Activated CD8-positive, alpha-beta memory T cell treated with anti-CD3 and anti-CD28 coated beads for 36 hours (primary cell): ENCODE data around the gene NDOR1. TPM values are rescaled to one million over a fixed set of nuclear protein-coding genes. Genes with fewer than 3 reads are reported as not detected.

Experiments
- CTCF ChIA-PET: fragments of 350-600 bp; sonication (Branson Sonifier 250); formaldehyde crosslinking; loops from one replicate; lab custom pipeline; 2021; ENCODE audit warnings: antibody characterized with exemption; lab: Charles Lee
- POLR2A ChIA-PET: fragments of 350-600 bp; sonication (Branson Sonifier 250); formaldehyde crosslinking; loops from one replicate; lab custom pipeline; 2021; ENCODE audit warnings: antibody characterized with exemption; lab: Charles Lee
- total RNA-seq, 2 experiments: library from RNA; stranded (reverse); gene quantifications; one replicate each; pipeline ENCODE4 v1.2.3, GENCODE V29; 2021

NDOR1 gene
- total RNA-seq, 2 experiments from 2014 or later = 43.7 to 44.6 TPM

DNA sequence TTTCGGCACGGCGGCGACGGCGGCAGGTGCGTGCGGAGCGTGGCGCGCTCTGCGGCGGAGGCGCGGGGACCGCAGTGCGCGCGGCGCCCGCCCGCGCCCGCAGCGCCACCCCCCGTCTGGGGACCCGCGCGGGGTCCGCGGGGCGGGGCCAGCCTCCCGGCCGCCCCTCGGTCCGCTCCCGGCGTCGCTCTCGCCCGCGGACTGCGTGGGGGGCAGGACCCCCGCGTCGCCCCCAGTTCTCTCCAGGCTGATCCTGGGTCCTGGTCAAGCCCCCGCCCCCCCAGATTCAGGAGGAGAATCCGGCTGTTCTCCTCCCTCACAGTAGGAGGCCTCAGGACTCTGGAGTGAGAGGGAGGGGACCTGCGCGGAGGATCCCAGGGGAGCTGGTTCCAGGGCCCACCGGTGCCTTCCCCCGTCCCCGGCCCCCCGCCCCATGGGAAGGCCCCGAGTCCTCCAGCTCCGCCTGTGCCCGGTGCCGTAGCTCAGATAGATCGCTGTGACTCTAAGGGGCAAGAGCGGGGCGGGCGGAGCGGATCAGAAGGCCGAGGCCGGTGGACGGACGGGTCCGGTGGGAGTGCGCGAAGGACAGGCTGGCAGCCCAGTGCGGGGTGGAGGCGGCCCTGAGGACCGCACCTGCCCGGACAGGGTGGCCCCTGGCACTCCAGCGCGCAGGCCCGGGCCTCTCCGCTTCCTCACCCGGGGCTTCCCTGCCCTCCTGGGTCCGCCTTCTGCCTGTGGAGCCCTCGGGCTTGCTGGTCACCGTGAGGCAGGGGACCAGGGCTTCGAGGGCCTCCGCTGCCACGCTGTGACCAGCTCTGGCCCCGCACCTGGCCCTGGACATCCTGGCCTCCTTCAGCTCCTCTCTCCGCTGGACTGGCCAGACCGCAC, 16.9 kb downstream of the NDOR1 start, which contains the start of gene RNF208:
Gene RNF208, minus strand, starts transcription at position 51 of the 888 bp plus-strand sequence. CDS start 1,028 bp downstream, outside the sequence.
- CTCF ChIA-PET = interaction anchor here (0.8 to 7.0 kb wide), 11 partner anchors 14 to 435 kb away, joined by 3 to 49 read pairs (median 3); partner anchors contain the start of gene NPDC1
- POLR2A ChIA-PET = interaction anchor here (0.5 to 2.6 kb wide), 11 partner anchors 17 to 136 kb away, joined by 3 to 15 read pairs (median 4); partner anchors contain the start of genes MAN1B1, NDOR1, TMEM203 and TPRN

- POLR2A ChIA-PET = interaction anchor here (0.5 to 2.6 kb wide), 15 partner anchors 17 to 342 kb away, joined by 3 to 15 read pairs (median 4); partner anchors contain the start of genes ANAPC2, MAN1B1, NDOR1 and SSNA1
- CTCF ChIA-PET = interaction anchor here (0.8 to 7.0 kb wide), 11 partner anchors 13 to 436 kb away, joined by 3 to 49 read pairs (median 3); partner anchors contain the start of gene NPDC1
Measured at GRCh38 chr9:137223078-137223970, 17.8 kb downstream of the NDOR1 start.

DNA sequence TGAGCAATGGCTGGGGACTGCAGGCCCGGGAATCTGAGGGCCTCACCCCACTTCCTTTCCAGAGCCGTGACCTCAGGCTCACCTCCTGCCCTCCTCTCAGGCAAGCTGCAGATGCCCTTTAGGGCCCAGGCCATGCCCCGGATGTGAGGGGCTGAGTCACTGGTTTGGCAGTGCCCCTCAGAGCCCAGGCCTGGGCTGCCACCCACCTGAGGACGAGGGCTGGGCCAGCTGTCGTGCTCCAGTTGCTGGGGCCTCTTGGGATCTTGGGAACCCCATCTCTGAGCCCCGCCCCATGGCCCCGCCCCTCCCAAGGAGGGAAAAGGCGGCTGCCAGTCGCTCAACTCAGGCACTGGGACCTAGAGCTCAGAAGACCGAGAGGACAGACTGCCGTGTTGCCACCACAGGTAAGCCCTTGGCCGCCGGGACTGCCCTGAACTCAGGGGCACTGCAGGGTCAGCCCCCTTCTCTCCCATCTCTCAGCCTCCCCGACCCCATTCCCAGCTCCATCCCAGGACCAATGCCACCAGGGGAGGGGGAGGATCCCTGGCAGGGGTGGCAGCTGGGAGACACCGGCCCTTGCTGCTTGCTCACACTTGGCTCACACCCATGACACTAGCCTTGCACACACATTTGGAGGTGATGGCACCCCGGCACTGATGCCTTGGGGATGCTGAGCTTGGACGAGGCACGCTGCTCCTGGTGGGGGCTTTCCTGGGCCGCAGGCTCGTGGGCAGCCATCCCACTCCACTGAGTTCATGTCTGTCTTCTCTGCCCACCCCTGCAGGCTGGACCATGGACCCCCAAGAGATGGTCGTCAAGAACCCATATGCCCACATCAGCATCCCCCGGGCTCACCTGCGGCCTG, 19.6 kb downstream of the NDOR1 start, which contains the start of gene CYSRT1:
Gene CYSRT1, plus strand, starts transcription at position 345 of the 865 bp plus-strand sequence. Its CDS starts 448 bp downstream, at position 793.
- POLR2A ChIA-PET = no interaction called here
- CTCF ChIA-PET = interaction anchor here (0.5 to 7.0 kb wide), 4 partner anchors 12 to 71 kb away, joined by 3 to 49 read pairs (median 3); partner anchors contain the start of gene TUBB4B

- CTCF ChIA-PET = interaction anchor here (0.5 to 7.0 kb wide), 7 partner anchors 11 to 158 kb away, joined by 3 to 49 read pairs (median 6); partner anchors contain the start of gene TUBB4B
- POLR2A ChIA-PET = interaction anchor here (2.7 kb wide), 1 partner anchor 15 kb away, joined by 6 read pairs; the partner anchor contains the start of gene TUBB4B
Measured at GRCh38 chr9:137225699-137226331, 20.3 kb downstream of the NDOR1 start.

DNA sequence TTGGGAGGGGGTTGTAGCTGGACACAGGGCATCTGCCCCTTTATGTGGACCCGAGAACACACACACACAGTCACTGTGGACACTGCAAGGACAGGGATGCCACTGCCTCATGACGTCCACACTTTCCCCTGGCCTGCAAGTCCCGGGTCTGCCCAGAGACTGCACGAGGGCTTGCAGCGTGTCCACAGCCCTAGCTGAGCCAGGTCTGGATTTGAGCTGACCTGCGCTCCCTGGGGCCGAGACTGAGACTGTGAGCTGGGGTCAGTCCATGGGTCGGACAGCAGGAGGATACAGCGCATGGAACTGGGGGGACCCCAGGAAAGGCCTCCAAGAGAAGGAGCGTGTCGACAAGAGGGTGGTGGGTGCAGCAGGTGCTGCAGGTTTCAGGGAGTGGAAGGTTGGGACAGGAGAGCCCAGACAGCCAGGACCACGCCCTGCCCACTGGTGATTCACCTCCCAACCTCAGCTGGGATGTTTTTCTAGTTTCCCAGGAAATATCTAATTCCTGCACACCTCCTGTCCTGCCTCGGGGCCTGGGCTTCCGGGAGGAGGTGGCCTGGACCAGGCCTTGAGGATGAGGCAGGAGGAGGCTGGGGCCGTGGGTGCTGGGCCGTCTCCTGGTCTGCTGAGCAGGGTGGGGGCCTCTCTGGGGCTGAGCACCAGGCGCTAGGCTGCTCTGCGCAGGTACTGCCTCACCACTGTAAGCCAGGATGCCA, 21.0 kb downstream of the NDOR1 start:
- POLR2A ChIA-PET = interaction anchor here (2.7 kb wide), 1 partner anchor 14 kb away, joined by 6 read pairs; the partner anchor contains the start of gene TUBB4B

GRCh38 chr9:137227054-137227852, 21.8 kb downstream of the NDOR1 start, which contains the start of gene RNF224:
TSS of gene RNF224 (plus strand) at chr9:137227502. CDS start at chr9:137228336, 834 bp downstream.
- POLR2A ChIA-PET = interaction anchor here (0.6 to 2.7 kb wide), 2 partner anchors 13 to 108 kb away, joined by 3 to 6 read pairs; partner anchors contain the start of gene TUBB4B
- CTCF ChIA-PET = interaction anchor here (0.5 to 7.0 kb wide), 19 partner anchors 9 to 183 kb away, joined by 3 to 49 read pairs (median 5); partner anchors contain the start of genes ANAPC2, DPP7, NPDC1 and SSNA1

More for the DNA sequence above, 21.0 kb downstream of the NDOR1 start:
- CTCF ChIA-PET = interaction anchor here (1.0 to 7.0 kb wide), 11 partner anchors 8 to 182 kb away, joined by 3 to 49 read pairs (median 7); partner anchors contain the start of genes ANAPC2, DPP7 and SSNA1

- POLR2A ChIA-PET = interaction anchor here (0.6 to 2.7 kb wide), 2 partner anchors 13 to 108 kb away, joined by 3 to 6 read pairs; partner anchors contain the start of gene TUBB4B
Measured at GRCh38 chr9:137227853-137228505, 22.5 kb downstream of the NDOR1 start.

DNA sequence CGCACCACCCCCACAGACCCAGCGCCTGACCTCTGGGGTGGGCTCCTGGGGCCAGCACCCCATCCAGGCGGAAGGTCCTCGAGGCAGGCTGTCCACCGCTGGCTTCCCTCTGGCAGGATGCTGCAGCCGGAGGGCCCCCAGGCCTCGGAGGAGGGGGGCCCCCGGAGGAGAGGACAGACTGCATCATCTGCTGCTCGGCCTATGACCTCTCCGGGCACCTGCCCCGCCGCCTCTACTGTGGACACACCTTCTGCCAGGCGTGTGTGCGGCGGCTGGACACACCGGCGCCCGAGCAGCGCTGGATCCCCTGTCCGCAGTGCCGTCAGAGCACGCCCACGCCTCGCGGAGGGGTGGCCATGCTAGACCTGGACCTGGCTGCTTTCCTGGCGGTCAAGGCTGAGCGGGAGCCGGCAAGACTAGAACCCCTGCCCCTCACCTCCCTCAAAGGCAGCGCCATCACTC, 23.0 kb downstream of the NDOR1 start:
- ChIA-PET POLR2A (interaction anchor here (2.7 kb wide), 1 partner anchor 12 kb away, joined by 6 read pairs; the partner anchor contains the start of gene TUBB4B), CTCF (interaction anchor here (1.4 to 7.0 kb wide), 7 partner anchors 8 to 137 kb away, joined by 3 to 49 read pairs (median 14); partner anchors contain the start of genes ANAPC2, DPP7, SSNA1 and TUBB4B)

More at GRCh38 chr9:137227853-137228505, 22.5 kb downstream of the NDOR1 start:
- CTCF ChIA-PET = interaction anchor here (0.7 to 7.0 kb wide), 16 partner anchors 9 to 181 kb away, joined by 3 to 49 read pairs (median 6); partner anchors contain the start of genes ANAPC2, DPP7, NPDC1 and SSNA1

- ChIA-PET POLR2A (no interaction called here), CTCF (interaction anchor here (2.3 to 2.7 kb wide), 2 partner anchors 41 to 115 kb away, joined by 14 to 16 read pairs; partner anchors contain the start of genes ANAPC2, DPP7 and SSNA1)
Measured at GRCh38 chr9:137228968-137229896, 23.7 kb downstream of the NDOR1 start.

DNA sequence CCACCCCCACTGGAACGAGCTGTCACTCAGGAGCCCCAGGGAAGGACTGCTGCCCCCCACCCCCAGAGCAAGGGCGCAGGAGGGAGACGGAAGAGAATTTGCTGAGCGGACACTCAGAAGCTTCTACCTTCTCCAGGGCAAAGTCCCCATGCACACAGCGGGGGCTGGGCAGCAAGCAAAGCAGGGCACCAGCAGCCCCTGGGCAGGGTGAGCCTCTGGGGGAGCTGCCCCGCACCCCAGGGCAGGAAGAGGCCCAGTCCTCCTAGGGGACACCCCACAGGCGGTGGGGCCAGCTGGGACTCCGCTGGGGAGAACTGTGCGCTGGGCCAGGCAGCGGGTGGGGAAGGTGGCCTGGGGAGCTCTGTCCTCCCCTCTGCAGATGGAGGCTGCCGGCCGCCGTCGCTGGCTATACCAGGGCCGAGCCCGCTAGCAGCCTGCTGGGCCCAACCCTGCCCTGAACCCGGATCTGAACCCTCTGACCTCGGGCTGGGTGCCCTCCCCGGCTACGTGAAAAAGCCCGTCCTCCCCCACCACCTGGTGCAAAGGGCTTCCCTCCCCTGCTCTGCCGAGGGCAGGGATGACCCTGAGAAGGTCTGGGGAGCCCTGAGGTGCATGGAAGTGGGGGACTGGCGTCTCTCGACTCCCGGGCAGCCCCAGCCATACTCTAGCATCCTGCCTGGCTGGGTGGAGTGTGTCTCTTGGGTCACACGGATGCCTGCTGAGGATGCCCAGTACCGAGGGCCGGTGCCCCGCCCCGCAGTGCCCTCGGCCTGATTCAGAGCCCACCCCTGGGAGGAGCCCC, 24.6 kb downstream of the NDOR1 start:
- CTCF ChIA-PET = interaction anchor here (1.2 kb wide), 1 partner anchor 41 kb away, joined by 4 read pairs; the partner anchor contains the start of genes ANAPC2 and SSNA1

DNA sequence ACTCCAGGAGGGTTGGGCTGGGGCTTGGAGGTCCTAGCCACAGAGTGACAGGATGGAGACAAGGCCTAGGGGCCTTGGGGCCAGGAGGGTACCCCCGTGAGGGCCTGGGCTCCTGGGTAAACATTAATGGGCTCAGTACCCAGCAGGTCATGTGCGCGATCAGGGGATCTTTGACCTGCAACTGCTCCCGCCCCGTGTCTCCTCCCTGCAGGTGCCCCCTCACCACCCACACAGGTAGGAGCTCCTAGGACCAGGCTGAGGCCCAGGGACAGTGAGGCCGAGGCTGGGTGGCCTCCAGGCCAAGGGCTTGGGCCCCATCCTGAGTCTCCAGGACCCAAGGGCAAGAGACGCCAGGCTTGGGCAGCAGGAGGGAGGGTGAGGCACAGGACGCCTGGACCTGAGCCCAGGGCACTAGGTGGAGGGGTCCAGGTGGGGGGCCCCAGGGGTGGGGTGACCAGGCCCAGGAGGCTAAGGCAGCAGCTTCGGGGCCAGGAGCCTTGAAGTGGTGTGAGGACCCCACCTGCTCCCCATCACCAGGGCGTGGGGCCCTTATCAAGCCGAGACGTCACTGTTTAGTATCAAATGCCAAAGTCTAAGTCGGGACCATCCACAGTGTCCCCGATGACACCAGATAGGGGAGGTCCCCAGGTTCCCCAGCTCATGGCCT, 25.3 kb downstream of the NDOR1 start, which contains the start of gene SLC34A3:
Gene SLC34A3, plus strand, starts transcription at position 197 of the 667 bp plus-strand sequence. CDS start 802 bp downstream, outside the sequence.
- CTCF ChIA-PET = interaction anchor here (1.2 kb wide), 1 partner anchor 42 kb away, joined by 4 read pairs; the partner anchor contains the start of genes ANAPC2 and SSNA1
- POLR2A ChIA-PET = no interaction called here

More for the DNA sequence above, 24.6 kb downstream of the NDOR1 start:
- POLR2A ChIA-PET = no interaction called here
